Measurements from ENCODE around the gene THADA.

DNA sequence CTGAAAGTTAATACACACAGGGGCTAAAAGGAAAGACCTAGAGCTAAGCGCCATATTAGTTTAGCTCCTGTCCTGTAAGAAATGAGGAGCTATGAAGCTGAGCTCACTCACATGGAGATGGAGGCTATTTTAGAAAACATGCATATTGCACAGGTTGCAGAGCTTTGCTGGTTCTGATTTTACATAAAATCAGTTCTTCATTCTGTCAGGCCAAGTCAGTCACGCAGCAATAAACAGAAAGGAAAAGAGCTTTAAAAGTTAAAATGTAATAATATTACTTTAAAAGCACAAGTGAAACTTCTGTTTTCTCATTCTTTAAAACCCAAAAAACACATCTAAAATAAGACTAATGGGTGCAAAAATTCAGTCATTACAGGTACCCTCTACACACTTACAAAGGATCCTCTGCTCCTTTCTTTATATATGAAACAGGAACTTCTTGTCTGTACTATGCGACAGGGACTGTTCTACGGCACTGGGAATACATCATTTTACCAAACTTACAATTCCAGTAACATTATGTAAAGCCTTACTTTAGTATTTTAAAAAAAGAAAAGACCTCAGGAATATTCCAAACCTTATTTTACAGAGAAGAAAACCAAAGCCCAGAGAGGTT, 113.8 kb downstream of the THADA start:
- TF ChIP-seq, protein P1, sequence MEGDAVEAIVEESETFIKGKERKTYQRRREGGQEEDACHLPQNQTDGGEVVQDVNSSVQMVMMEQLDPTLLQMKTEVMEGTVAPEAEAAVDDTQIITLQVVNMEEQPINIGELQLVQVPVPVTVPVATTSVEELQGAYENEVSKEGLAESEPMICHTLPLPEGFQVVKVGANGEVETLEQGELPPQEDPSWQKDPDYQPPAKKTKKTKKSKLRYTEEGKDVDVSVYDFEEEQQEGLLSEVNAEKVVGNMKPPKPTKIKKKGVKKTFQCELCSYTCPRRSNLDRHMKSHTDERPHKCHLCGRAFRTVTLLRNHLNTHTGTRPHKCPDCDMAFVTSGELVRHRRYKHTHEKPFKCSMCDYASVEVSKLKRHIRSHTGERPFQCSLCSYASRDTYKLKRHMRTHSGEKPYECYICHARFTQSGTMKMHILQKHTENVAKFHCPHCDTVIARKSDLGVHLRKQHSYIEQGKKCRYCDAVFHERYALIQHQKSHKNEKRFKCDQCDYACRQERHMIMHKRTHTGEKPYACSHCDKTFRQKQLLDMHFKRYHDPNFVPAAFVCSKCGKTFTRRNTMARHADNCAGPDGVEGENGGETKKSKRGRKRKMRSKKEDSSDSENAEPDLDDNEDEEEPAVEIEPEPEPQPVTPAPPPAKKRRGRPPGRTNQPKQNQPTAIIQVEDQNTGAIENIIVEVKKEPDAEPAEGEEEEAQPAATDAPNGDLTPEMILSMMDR (optimal IDR thresholded peaks at IDR 0.05 in 1 of 3, IDR thresholded peaks at IDR 0.05 in 1 of 3, conservative IDR thresholded peaks at IDR 0.05 in 1 of 3; ENCODE audit: extremely low read depth in 1 of 3, insufficient read depth in 2 of 3, low read length in 3 of 3) = no peak
- TF ChIP-seq EZH2 (IDR thresholded peaks at IDR 0.05; ENCODE audit: low read length) = no peak

Measured in keratinocyte (primary cell).